NCI-H2227 treated with DMSO at 0.1 percent for 48 hours (cell line): ENCODE data around the gene RHOBTB1.
"Not testable (repeated sequence)": the region's sequence is repeated elsewhere in the genome, so short reads cannot be mapped to it uniquely, and the experiment has no call there.

Experiments
- DNase-seq: peaks from one replicate; lab custom pipeline; 2025; lab: John Stamatoyannopoulos, UW

RHOBTB1 gene

DNA sequence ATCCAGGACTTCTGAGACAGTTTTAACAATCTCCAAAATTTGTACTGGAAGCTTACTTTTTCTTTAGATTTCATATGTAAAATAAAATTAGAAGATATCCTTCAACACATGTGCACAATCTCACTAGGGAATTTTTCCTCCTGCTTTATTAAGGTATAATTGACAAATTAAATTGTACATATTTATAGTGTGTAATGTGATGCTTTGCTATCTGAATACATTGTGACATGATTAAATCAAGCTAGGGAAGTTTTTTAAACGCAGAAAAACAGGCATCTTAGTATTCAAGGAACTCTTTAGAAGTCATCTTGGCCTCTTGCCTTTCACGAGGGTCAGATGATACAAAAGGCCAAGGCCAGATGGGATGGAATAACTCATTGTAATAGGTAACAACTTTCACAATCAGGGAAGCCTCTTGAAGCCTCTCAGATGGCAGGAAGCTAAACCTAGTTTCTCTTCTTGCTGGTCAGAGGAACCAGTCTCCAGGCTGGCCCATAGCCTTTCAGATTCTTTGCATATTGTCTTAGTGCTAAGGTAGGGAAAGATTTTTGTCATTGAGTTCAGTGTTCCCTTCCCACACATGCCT is 78.7 kb downstream of the RHOBTB1 start:
- no peak for DNase-seq

DNA sequence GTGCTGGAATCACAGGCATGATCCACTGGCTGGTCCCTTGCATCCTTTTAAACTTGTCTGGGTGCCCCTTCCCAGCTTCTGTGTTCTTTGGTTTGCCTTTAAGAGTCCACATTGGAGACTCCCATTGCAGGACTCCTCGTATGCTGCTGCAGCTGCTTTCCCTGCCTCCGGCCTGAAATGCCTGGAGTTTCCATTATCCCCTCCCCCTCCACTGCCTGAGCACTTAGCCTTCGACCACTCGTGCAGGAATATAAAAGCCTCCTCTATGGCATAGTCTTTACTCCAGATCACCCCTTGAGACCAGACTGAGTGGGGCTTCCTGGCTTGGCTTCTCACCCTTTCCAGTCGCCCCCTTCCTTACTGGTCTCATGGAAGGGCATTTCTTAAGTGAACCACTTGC is 80.2 kb downstream of the RHOBTB1 start:
- DNase-seq: no peak

DNA sequence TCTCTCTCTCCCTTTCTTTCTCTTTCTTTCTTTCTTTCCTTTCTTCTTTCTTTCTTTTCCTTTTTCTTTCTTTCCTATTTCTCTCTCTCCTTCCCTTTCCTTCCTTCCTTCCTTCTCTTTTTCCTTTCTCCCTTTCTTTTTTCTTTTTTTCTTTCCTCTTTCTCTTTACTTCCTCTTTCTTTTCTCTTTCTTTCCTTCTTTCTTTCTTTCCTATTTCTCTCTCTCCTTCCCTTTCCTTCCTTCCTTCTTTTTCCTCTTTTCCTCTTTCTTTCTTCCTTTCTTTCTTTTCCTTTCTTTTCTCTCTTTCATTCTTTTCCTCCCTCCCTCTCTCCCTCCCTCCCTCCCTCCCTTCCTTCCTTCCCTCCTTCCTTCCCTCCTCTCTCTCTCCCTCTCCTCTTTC is 81.5 kb downstream of the RHOBTB1 start:
- DNase-seq: no peak

DNA sequence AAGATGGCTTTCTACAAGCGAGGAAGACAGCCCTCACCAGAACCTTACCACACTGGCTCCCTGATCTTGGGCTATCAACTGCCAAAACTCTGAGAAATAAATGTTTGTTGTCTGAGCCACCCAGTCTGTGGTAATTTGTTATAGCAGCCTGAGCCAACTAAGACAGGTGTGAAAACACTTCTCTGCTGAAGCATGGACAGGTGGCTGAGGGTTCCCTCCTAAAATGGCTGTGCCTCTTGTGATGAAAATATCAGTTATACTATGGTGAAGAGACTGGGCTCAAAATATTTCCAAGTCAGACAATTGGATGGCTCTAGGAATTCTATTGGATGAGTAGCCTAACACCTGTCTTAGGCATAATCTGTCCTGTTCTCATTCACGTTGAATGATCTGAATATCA is 87.6 kb downstream of the RHOBTB1 start:
- no peak for DNase-seq

DNA sequence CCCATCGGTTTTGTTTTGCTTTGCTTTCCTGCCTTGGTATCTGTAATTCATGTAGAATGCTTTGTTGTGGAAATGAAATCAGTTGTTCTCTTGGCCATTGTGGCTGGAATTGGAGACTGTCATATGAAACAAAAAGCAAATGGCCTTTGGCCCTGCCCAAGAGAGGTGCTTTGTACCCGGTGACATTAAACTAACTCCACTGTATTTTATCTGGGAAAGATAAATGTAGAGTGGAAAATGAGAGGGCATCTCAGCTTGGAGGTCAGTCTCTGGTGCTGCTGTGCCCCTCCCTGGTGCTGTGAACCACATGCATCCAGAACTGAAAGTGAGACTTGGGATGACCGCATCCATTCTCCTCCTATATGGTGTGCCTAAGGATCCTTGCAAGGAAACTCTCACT is 90.3 kb downstream of the RHOBTB1 start:
- no peak for DNase-seq

DNA sequence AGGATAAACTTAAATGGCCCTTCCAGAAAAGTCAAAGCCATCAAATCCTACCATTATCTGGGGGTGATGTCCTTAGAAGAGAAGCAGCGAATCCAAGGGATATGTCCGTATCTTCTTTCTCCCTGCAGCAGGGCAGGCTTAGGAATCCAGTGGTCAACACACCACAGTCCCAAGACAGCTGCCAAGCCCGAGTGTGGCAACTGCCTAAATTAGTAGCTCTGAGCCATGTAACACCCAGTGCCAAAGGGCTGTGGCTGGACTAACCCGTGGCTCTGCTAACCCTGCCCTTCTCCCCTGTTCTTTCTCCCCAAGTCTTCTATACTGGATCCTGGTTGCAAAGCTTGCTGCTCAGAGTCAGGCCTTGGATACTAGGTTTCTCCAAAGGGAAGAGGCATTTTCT is 90.9 kb downstream of the RHOBTB1 start:
- DNase-seq: no peak

DNA sequence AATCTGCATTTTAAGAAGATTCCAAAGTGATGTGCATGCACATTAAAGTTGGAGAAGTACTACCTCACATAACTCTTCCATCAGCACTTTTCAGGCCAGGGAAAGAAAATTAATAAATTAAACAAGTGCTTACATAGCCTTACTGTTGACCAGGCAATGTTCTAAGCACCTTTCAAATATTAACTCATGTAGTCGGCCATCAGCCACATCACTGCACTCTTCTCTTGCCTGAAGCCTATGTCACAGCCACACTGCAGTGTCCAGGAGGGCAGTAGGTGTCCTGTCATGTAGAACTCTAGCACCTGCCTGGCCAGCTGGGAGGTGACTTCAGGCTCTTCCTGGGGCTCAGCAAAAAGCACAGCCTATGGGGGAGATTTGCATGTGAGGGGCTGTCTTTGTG is 94.2 kb downstream of the RHOBTB1 start:
- no peak for DNase-seq

DNA sequence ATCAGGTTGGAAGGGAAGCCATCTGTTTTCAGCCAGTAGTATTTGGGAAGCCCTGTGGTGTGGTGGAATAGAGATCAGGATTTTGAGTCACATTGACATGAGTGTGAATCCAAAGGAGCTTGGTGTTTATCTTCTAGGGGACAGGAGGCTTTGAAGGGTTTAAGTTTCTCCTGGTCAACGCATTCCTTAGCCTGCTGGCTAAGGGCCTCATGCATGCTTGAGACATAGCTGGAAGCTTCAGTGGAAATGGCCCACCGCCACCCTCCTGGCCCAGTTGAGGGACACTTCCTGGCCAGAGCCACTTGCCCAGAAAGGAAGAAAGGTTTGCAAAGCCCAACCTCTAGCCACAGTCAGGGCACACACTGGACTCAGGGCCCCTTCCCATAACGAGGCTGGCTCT is 94.8 kb downstream of the RHOBTB1 start:
- DNase-seq: no peak

DNA sequence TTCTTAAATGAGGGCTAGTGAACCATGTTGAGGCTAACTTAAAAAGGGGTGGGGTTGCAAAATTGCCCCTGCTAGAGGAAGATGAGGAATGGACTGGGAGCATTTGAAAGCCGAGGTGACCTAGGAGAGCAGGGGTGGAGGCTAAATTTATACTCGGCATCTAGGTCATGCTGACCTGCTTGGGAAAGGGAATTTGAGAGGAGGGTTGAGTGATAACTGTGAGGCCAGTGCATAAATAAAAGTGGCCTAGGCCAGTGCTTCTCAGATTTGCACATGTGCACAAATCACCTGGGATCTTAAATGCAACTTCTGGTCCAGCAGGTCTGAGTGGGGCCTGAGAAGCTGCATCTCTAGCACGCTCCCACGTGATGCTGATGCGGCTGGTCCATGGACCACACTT is 95.3 kb downstream of the RHOBTB1 start:
- DNase-seq: no peak

DNA sequence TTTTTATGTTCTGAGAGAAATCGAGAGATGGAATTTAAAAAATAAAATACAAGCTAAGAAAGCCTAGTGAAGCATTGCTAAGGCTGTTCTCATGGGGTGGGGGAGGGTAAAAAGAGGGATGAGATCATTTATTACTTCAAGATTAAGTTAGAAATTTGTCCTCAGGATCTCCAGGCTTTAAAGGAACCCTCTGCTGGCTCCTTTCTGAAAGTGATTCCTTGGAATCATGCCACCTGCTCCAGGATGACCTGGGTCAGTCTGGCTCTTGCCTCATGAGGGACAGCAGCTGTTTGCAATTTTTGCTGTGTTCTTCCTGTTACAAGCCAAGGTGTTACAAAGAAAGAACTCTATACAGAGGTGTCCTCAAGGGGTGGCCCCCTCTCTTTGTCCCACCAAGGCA is 95.9 kb downstream of the RHOBTB1 start:
- no peak for DNase-seq

DNA sequence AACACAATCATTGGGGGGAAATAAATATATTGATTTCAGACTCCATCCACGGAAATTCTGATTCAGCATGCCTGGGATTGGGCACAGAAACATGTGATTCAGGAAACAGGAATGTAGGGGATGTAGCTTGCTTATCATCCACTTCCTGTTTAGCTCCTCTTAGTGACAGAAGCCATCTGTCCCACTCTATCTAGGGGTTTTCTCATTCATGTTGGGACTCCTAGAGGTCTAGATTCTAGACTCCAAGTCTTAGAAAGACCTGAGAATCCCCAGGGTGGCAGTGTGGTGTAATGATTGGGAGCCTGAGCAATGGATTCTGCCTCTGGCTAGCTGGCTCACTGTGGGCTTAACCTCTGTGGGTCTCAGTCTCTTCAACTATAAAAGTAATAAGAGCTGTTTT is 97.8 kb downstream of the RHOBTB1 start:
- no peak for DNase-seq

DNA sequence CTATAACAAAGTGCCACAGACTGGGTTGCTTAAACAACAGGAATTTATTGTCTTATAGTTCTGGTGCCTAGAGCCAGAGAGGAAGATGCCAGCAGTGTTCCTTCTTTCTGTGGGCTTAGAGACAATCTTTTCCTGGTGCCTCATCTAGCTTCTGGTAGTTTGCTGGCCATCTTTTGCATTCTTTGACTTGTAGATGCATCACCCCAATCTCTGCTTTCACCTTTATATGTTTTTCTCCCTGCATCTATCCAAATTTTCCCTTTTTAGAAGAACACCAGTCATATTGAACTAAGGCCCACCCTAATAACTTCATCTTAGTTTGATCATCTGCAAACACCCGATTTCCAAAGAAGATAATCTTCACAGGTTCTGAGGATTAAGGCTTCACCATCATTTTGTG is 98.9 kb downstream of the RHOBTB1 start:
- no peak for DNase-seq

DNA sequence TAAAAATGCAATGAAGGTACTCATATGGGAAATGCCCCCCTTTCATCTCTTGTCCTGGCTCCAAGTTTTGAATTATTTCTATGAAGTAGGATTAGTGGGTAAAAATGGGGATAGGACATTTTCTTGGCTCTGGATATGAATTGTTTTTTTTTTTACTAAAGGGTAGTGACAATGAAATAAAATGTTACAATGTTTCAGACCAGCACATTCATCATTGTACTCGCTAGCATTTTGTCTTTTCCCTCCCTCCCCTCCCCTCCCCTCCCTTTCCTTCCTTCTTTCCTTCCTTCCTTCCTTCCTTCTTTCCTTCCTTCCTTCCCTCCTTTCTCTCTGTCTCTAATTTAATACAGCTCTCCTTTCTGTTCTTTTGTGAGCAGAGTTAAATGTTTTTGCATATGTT is 101.3 kb downstream of the RHOBTB1 start:
- DNase-seq: no peak

DNA sequence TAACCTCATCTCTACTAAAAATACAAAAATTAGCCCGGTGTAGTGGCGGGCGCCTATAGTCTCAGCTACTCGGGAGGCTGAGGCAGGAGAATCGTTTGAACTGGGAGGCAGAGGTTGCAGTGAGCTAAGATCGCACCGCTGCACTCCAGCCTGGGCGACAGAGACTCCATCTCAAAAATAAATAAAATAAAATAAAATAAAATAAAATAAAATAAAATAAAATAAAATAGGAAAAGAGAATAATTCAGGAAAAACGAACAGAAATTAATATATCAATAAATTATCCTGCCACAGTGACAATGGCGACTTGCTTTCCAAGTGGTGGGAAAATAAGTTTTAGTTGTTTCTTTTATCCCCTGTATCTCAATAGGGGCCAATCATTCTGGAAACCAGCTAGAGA is 102.8 kb downstream of the RHOBTB1 start:
- not testable (repeated sequence) for DNase-seq

DNA sequence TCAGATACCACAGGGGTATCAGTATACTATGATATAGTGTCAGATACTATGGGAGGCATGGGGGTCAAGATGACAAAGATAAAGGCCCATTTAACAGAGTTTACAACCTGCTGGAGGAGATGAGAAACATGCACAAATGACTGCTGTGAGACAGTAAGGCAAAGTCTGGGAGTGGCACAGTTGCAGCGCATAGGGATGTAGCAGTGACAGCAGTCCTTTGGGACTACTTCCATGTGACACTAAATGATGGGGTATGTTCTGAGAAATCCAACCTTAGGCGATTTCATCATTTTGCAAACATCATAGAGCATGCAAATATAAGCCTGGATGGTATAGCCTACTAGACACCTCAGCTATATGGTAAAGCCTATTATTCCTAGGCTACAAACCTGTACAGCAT is 108.9 kb downstream of the RHOBTB1 start:
- no peak for DNase-seq

DNA sequence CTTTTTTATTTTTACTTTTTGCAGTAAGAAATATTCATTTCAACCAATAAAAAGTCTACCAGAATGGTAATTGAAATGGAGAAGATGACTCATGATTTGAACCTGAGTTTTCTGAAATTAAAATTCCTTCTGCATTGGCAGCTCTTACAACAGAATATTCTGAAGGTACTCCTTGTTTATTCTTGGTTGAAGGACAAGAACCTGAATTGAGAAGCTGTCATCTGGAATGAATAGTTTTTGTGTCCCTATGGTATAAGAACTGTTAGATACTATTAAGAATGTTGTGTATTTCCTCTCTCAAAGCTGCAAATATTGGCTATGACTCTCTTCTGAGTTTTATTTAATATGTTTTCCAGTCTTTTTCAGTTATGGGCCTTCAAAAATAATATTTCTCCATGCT is 109.6 kb downstream of the RHOBTB1 start:
- no peak for DNase-seq

DNA sequence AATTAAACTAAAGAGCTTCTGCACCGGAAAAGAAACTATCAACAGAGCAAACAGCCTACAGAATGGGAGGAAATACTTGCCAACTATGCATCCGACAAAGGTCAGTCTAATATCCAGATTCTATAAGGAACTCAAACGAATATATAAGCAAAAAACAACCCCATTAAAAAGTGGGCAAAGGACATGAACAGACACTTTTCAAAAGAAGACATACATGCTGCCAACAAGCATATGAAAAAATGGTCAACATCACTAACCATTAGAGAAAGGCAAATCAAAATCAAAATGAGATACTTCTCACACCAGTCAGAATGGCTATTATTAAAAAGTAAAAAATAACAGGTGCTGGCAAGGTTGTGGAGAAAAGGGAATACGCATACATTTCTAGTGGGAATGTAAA is 111.8 kb downstream of the RHOBTB1 start:
- DNase-seq: not testable (repeated sequence)

DNA sequence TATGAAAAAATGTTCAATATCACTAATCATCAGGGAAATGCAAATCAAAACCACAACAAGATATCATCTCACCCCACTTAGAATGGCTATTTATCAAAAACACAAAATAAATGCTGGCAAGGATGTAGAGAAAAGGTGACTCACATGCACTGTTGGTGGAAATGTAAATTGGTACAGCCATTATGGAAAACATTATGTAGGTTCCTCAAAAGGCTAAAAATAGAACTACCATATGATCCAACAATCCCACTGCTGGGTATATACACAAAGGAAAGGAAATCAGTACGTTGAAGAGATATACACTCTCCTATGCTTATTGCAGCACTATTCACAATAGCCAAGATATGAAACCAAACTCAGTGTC is 115.5 kb downstream of the RHOBTB1 start:
- DNase-seq: no peak

DNA sequence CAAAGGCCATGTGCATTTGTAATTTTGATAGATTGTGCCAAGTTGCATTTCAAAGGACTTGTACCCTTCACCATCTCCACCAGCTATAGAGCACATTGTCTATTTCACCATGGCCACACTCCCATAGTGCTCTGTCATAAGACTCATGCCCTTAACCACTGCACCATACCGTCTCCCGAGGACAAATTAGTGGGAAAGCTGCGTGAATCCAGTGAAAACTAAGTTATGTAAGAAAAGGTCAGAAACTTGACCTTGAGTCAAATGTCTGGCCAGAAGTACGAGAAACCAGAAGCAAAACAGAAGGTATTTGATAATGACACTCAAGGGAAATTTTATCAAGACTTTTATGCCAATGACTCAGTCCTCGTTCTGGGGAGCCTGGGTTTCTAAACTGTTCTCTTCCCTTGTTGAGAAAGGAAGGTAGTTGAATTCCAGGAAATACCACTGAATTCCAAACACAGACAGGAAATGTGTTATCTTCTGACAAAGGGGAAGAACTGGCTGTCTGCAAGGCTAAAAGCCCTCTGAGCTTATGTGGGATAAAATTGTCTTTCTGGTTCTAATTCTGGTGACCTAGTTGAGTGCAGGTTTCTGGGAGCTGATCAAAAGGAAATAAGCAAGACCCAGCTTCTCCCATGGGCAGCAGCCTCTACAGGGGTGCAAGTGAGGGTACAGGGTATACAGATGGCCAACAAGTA is 116.0 kb downstream of the RHOBTB1 start:
- no peak for DNase-seq

DNA sequence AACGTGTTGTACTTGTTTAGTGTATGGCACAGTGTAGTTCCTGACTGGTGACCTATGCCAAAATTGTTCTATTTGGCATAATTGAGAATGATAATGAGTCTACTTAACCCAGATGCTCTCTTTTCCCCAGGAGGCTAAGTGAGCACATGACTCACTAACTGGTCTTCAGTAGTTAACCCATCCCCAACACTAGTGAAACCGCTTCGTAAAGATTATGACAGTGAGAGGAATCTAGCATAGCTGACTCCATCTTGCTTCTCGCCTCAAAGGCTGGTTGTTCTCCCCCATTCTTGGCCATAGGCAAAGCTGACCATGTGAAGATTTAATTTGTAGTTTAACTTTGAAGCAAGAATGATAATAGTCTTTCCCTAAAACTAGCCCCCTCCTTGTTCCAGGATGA is 118.5 kb downstream of the RHOBTB1 start:
- no peak for DNase-seq

DNA sequence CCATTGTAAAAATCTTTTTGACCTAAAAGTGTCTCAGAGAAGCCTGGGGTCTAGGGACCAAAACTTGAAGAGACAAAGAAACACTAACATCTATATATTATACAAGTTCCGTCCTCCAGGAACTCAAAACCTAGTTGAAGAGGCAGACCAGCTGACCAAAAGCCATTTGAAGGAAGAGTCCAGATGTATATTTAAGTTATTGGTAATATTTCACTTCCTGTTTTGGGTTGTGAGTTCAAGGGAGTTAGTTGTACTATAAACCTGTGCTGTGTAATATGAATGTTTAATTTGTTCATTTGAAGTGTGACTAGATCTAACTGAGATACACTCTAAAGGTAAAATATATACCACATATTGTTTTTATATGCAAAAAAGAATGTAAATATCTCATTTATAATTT is 120.7 kb downstream of the RHOBTB1 start:
- no peak for DNase-seq

DNA sequence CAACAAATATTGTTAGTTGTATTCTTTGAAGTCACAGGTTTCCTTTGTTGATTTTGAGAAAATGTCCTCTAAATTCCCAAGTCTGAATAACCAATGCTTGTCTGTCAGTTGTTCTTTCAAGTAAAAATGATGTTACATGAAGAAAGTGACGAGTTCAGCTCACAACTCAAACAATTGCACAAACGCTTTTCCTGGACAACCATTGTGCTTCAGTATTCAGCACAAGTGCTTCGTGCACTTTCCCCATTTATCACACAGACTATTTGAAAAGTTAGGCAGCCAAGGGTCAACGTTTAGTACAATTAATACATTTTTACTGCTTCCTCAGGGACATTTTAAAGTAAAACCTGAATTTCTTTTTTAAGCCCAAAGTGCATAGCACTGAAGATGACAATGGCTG is 121.2 kb downstream of the RHOBTB1 start:
- no peak for DNase-seq

DNA sequence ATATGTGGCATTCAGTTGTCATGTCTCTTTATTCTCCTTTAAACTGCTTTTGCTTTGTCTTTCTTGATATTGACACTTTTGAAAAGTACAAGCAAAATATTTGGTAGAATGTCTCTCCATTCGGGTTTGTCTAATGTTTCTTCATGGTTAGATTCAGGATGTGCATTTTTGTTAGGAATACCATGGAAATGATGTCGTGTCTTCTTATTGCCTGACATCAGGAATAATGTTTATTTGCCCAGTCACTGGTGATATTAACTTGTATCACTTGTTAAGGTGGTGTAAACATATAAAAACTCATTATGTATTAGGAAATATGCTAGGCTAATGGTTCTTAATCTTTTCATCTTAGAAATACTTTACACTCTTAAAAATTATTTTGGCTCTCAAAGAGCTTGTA is 122.3 kb downstream of the RHOBTB1 start:
- no peak for DNase-seq

DNA sequence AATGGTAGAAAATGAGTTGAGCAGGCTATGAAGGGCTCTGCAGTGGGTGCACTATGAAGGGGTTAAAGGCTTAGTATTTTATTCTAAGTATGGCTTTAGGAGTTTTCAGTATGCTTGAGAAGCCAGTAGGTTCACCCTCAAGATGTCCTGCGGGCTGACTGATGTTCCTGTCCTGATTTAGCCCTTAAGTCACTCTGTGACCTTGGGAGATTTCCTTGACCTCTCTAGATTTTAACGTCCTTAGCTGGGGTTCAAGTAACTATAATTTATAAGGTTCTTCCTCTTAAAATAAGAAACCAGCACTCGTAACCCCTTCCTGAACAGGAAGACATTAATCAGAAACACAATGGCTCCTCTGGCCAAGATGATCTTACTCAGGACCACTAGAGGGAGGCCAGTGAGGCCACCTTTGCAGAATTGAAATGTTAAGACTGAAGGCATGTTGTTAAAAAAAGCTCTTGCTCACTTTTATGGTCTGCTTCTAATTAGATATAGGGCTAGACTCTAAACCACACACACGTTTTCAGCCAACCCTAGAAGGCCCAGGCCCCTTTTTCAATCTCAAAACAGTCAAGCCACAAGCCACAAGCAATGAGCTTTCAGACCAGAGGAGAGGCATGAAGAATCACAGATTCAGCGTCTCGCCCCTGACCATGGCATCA is 123.8 kb downstream of the RHOBTB1 start:
- no peak for DNase-seq
